HG02798 (cell line): ENCODE results near the gene PAPSS2.
A peak's percentile ranks its signal among the peaks of the same experiment; 100 is the strongest.
"Not testable (repeated sequence)": the region's sequence is repeated elsewhere in the genome, so short reads cannot be mapped to it uniquely, and the experiment has no call there.

Experiments used
- ATAC-seq: cut with Tn5 transposase; IDR thresholded peaks from one replicate; pipeline ENCODE4 v1.9.1; 2021; ENCODE audit warnings: mild to moderate bottlenecking; ENCODE audit not compliant: unreplicated experiment, poor library complexity

PAPSS2 gene

GRCh38 chr10:87739703-87740102 lies 80.0 kb downstream of the PAPSS2 start:
- ATAC-seq: no peak

GRCh38 chr10:87740254-87740655 lies 80.6 kb downstream of the PAPSS2 start:
- no peak for ATAC-seq

DNA sequence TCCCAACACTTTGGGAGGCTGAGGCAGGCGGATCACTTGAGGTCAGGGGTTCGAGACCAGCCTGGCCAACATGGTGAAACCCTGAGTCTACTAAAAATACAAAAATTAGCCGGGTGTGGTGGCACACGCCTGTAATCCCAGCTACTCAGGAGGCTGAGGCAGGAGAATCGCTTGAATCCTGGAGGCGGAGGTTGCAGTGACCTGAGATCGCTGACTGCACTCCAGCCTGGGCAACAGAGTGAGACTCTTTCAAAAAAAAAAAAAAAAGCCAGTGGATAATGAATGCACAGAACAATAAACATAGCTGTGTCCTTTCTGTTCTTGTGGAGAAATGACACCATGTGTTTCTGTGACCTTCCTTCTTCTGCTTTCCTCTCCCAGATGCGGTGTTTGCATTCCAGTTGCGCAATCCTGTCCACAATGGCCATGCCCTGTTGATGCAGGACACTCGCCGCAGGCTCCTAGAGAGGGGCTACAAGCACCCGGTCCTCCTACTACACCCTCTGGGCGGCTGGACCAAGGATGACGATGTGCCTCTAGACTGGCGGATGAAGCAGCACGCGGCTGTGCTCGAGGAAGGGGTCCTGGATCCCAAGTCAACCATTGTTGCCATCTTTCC lies 83.4 kb downstream of the PAPSS2 start:
- ATAC-seq: not testable (repeated sequence)

GRCh38 chr10:87744606-87745005 lies 84.9 kb downstream of the PAPSS2 start:
- ATAC-seq: no peak

DNA sequence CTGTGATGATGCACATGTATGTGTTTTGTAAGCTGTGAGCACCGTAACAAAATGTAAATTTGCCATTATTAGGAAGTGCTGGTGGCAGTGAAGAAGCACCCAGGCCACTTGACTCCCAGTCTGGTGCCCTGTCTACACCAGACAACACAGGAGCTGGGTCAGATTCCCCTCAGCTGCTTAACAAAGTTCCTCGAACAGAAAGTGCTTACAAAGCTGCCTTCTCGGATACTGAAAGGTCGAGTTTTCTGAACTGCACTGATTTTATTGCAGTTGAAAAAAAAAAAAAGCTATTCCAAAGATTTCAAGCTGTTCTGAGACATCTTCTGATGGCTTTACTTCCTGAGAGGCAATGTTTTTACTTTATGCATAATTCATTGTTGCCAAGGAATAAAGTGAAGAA lies 87.2 kb downstream of the PAPSS2 start:
- no peak for ATAC-seq

- ATAC-seq: not testable (repeated sequence)
Observed at GRCh38 chr10:87748244-87748643, 88.6 kb downstream of the PAPSS2 start.

DNA sequence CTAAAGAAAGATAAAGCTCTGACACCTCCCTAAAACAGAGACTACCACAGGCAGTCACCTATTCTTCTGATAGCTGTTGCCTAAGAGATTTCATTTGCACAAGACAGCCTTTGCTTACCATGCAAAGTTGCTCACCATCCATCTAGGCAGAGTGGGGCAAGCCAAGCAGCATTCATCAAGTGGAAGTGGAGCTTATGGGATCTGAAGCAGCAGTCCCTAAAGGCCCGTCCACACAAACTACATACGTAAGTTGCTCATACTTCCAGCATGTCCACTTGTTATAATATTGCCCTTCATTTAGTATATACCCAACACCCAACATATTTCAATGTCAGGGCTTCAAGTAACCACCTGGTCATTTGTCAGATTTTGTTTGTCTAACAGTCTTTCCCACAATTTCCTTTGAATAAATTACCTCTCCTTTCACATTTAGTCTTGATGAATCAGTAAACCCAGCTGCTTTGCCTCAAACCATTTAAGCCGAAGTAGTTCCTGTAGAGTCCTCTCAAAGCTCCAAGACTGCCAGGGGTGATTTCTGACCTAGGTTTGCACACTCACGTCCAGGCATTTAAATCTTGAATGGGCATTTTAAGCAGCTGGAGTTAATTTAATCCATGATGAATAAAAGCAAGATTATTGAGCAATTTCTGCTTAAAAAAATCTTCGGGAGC lies 90.5 kb downstream of the PAPSS2 start:
- no peak for ATAC-seq

DNA sequence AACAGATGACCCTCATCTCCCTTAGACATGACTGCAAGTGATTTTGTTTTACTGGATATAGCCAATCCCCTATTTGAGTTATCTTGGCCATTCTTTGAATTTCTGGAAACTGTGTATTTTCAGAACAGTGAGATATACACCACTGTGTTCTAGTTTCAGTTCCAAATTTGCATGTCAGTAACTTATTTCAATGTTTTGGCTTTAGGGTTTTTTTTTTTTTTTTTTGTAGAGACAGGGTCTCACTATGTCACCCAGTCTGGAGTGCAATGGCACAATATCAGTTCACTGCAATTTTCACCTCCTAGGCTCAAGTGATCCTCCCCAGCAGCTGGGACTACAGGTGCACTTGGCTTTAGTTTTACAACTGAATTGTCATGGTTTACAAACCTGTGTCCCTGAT lies 91.1 kb downstream of the PAPSS2 start:
- peak; percentile 68 for ATAC-seq

- no peak for ATAC-seq
Observed at GRCh38 chr10:87751274-87751673, 91.6 kb downstream of the PAPSS2 start.

GRCh38 chr10:87752566-87752965 lies 92.9 kb downstream of the PAPSS2 start:
- ATAC-seq: no peak

GRCh38 chr10:87753995-87754866 lies 94.6 kb downstream of the PAPSS2 start:
- ATAC-seq: no peak

- ATAC-seq: no peak
Observed at GRCh38 chr10:87757685-87758084, 98.0 kb downstream of the PAPSS2 start.

DNA sequence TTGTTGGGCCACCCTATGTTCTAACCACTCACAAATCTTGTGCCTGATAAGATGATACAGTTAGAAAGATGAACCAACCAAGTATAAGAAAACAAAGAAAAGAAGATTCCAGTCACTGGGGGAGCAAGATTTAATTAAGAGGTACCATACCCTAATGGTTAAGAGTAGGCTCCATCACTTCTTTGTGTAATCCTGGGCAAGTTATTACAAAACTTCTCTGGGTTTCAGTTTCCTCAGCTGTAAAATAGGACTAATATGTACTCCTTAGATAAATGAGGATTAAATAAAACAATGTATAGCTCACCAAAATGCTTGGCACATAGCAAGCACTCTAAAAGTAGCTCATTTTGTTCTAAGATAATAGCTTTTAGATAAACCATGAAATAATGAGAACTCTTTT lies 99.9 kb downstream of the PAPSS2 start:
- no peak for ATAC-seq

GRCh38 chr10:87760195-87760905 lies 100.7 kb downstream of the PAPSS2 start:
- ATAC-seq: no peak

GRCh38 chr10:87761153-87761552 lies 101.5 kb downstream of the PAPSS2 start:
- no peak for ATAC-seq

GRCh38 chr10:87761892-87762291 lies 102.2 kb downstream of the PAPSS2 start:
- ATAC-seq: peak; percentile 66

- no peak for ATAC-seq
Observed at GRCh38 chr10:87763086-87763861, 103.6 kb downstream of the PAPSS2 start.

DNA sequence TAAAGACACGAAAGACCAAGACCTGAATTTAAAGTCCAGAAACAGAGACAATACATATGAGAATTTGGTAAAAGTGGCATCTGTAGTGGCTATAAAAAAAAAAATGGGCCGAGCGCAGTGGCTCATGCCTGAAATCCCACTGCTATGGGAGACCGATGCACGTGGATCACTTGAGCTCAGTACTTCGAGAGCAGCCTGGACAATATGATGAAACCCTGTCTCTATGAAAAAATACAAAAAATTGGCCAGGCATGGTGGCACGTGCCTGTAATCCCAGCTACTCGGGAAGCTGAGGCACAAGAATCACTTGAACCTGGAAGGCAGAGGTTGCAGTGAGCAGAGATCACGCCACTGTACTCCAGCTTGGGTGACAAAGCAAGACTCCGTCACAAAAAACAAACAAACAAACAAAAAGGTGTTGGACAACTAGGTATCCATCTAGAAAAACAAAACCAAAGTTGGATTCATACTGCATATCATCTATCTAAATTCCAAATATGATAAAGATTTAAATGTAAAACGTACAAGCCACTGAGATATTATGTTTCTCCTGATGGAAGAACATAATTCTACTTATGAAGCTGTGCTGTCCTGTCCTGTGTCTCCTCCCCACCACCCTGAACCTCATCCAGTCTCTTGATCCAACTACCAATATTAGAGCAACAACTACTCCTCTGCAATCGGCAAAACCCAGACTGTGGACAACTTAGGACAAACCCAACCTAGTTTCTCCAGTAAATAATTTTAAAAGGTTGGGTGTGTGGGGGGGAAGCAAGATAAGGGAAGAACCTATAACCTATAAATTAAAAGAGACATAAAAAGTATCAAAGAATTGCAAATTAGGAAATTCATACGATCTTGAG lies 104.6 kb downstream of the PAPSS2 start:
- ATAC-seq: no peak
